ENCODE measurements around the gene HPN.

HPN gene

GRCh38 chr19:35024095-35024494, 17.4 kb upstream of the HPN start:
- no peaks in the 10 kb centered on the region for H3K27me3 ChIP-seq (ENCODE audit: insufficient read depth, low read length)
- H3K27ac ChIP-seq (ENCODE audit: low read depth, low read length, poor library complexity, severe bottlenecking), result no peak overlapping the region
- H3K4me3 ChIP-seq (ENCODE audit: low read depth, low read length, poor library complexity, severe bottlenecking), result no peak overlapping the region
- H4K20me1 ChIP-seq (ENCODE audit: insufficient read depth, low read length), result no peaks in the 10 kb centered on the region
- H3K9me3 ChIP-seq (ENCODE audit: low read length), result no peaks in the 10 kb centered on the region
- TF ChIP-seq EZH2 (IDR thresholded peaks at IDR 0.05; ENCODE audit: borderline replicate concordance, low read length), result no peak
- TF ChIP-seq, protein P1, sequence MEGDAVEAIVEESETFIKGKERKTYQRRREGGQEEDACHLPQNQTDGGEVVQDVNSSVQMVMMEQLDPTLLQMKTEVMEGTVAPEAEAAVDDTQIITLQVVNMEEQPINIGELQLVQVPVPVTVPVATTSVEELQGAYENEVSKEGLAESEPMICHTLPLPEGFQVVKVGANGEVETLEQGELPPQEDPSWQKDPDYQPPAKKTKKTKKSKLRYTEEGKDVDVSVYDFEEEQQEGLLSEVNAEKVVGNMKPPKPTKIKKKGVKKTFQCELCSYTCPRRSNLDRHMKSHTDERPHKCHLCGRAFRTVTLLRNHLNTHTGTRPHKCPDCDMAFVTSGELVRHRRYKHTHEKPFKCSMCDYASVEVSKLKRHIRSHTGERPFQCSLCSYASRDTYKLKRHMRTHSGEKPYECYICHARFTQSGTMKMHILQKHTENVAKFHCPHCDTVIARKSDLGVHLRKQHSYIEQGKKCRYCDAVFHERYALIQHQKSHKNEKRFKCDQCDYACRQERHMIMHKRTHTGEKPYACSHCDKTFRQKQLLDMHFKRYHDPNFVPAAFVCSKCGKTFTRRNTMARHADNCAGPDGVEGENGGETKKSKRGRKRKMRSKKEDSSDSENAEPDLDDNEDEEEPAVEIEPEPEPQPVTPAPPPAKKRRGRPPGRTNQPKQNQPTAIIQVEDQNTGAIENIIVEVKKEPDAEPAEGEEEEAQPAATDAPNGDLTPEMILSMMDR (IDR thresholded peaks at IDR 0.05; ENCODE audit: low read length), result no peak
- no peak overlapping the region for H3K4me2 ChIP-seq (ENCODE audit: low read length)
- no peaks in the 10 kb centered on the region for H3K9me2 ChIP-seq (ENCODE audit: low read depth, low read length)
- no peaks in the 10 kb centered on the region for H3K4me1 ChIP-seq (ENCODE audit: insufficient read depth, low read length, severe bottlenecking)
- no peak overlapping the region for H3K9ac ChIP-seq (ENCODE audit: low read length)
- no peaks in the 10 kb centered on the region for H3K79me2 ChIP-seq (ENCODE audit: insufficient read depth, low read length)
- peaks cover 91% of the 10 kb centered on the region for H3K36me3 ChIP-seq (ENCODE audit: insufficient read depth, low read length)
- no peaks in the 10 kb centered on the region for H3F3A ChIP-seq (ENCODE audit: insufficient read depth, low read length)
- no peak overlapping the region for H2AFZ ChIP-seq (ENCODE audit: low read length)

DNA sequence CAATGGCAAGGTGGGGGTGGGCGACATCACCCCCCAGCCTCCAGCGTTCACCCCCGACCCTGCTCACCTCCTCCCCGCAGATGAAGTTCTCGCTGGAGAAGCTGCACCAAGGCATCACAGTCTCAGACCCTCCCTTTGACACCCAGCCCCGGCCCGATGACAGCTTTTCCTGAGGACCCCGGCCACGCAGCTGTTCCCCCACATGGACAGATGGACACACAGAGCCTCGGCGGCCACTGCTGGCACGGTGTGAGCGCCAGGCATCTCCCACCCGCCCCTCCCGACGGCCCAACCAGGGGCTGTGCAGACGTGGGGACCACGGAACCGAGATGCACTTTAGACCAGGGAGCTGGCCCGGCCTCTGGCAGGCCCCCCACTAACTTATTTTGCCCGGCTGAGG, 15.6 kb upstream of the HPN start:
- Histone ChIP-seq H3F3A (ENCODE audit: insufficient read depth, low read length) (no peaks in the 10 kb centered on the region), H3K4me2 (ENCODE audit: low read length) (no peak overlapping the region), H3K9me3 (ENCODE audit: low read length) (no peaks in the 10 kb centered on the region), H3K36me3 (ENCODE audit: insufficient read depth, low read length) (peaks cover 73% of the 10 kb centered on the region), H3K4me3 (ENCODE audit: low read depth, low read length, poor library complexity, severe bottlenecking) (no peak overlapping the region), H3K9ac (ENCODE audit: low read length) (no peak overlapping the region), H4K20me1 (ENCODE audit: insufficient read depth, low read length) (no peaks in the 10 kb centered on the region), H3K27me3 (ENCODE audit: insufficient read depth, low read length) (no peaks in the 10 kb centered on the region), H3K27ac (ENCODE audit: low read depth, low read length, poor library complexity, severe bottlenecking) (no peak overlapping the region), H3K9me2 (ENCODE audit: low read depth, low read length) (no peaks in the 10 kb centered on the region), H3K4me1 (ENCODE audit: insufficient read depth, low read length, severe bottlenecking) (no peaks in the 10 kb centered on the region), H2AFZ (ENCODE audit: low read length) (no peak overlapping the region), H3K79me2 (ENCODE audit: insufficient read depth, low read length) (no peaks in the 10 kb centered on the region)
- no peak for TF ChIP-seq EZH2 (IDR thresholded peaks at IDR 0.05; ENCODE audit: borderline replicate concordance, low read length)
- TF ChIP-seq, protein P1 (IDR thresholded peaks at IDR 0.05; ENCODE audit: low read length), result no peak

- no peaks in the 10 kb centered on the region for H3F3A ChIP-seq (ENCODE audit: insufficient read depth, low read length)
- no peak overlapping the region for H3K27ac ChIP-seq (ENCODE audit: low read depth, low read length, poor library complexity, severe bottlenecking)
- H3K4me3 ChIP-seq (ENCODE audit: low read depth, low read length, poor library complexity, severe bottlenecking), result no peak overlapping the region
- H3K79me2 ChIP-seq (ENCODE audit: insufficient read depth, low read length), result no peaks in the 10 kb centered on the region
- H3K9me3 ChIP-seq (ENCODE audit: low read length), result no peaks in the 10 kb centered on the region
- H3K4me2 ChIP-seq (ENCODE audit: low read length), result no peak overlapping the region
- H3K9me2 ChIP-seq (ENCODE audit: low read depth, low read length), result no peaks in the 10 kb centered on the region
- no peak overlapping the region for H3K9ac ChIP-seq (ENCODE audit: low read length)
- H3K36me3 ChIP-seq (ENCODE audit: insufficient read depth, low read length), result peaks cover 69% of the 10 kb centered on the region
- H2AFZ ChIP-seq (ENCODE audit: low read length), result no peak overlapping the region
- H3K27me3 ChIP-seq (ENCODE audit: insufficient read depth, low read length), result no peaks in the 10 kb centered on the region
- no peak for TF ChIP-seq EZH2 (IDR thresholded peaks at IDR 0.05; ENCODE audit: borderline replicate concordance, low read length)
- TF ChIP-seq, protein P1 (IDR thresholded peaks at IDR 0.05; ENCODE audit: low read length), result no peak
- no peaks in the 10 kb centered on the region for H4K20me1 ChIP-seq (ENCODE audit: insufficient read depth, low read length)
- H3K4me1 ChIP-seq (ENCODE audit: insufficient read depth, low read length, severe bottlenecking), result no peaks in the 10 kb centered on the region
Measured at GRCh38 chr19:35026418-35026817, 15.1 kb upstream of the HPN start.
